Stimulated activated memory B cell treated with anti-CD40 and anti-IgM and Interleukin-4, amounts not matched to agents 10 μg/mL and 1 μg/mL and 100 μg/mL, for 72 hours (primary cell): ENCODE data around the gene RASGRP4.
"Not testable (repeated sequence)": the region's sequence is repeated elsewhere in the genome, so short reads cannot be mapped to it uniquely, and the experiment has no call there.

Experiments
- ATAC-seq: fragments of 150-1000 bp; cut with Tn5 transposase; 2 replicates; pipeline ENCODE4 v1.10.0; 2021
- H3K27ac Mint-ChIP-seq: one replicate; pipeline ENCODE4 v1.8.0; 2022; ENCODE audit warnings: mild to moderate bottlenecking, mixed read lengths
- H3K27me3 Mint-ChIP-seq: one replicate; pipeline ENCODE4 v1.8.0; 2022; ENCODE audit warnings: mixed read lengths
- H3K36me3 Mint-ChIP-seq: one replicate; pipeline ENCODE4 v1.8.0; 2022; ENCODE audit warnings: mixed read lengths
- H3K4me1 Mint-ChIP-seq: one replicate; pipeline ENCODE4 v1.8.0; 2022; ENCODE audit warnings: mixed read lengths
- H3K4me3 Mint-ChIP-seq: one replicate; pipeline ENCODE4 v1.8.0; 2022; ENCODE audit warnings: mild to moderate bottlenecking, moderate library complexity, mixed read lengths
- H3K9me3 Mint-ChIP-seq: one replicate; pipeline ENCODE4 v1.8.0; 2022; ENCODE audit warnings: mixed read lengths

The RASGRP4 gene

DNA sequence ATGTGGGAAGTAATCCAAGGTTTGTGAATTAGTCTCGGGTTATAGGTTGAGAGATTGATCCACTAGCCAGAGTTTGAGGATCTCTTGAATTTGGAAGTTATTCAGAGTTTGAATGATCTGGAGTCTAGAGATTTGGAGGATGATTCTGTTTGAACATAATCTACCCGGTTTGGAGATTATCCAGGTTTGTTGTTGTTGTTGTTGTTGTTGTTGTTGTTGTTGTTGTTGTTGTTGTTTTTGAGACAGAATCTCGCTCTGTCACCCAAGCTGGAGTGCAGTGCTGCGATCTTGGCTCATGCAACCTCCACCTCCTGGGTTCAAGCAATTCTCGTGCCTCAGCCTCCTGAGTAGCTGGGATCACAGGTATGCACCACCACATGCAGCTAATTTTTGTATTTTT is 14.1 kb downstream of the RASGRP4 start:
- H3K4me3 Mint-ChIP-seq, ATAC-seq, H3K27me3 Mint-ChIP-seq, H3K9me3 Mint-ChIP-seq, H3K4me1 Mint-ChIP-seq, H3K27ac Mint-ChIP-seq: not testable (repeated sequence)
- H3K36me3 Mint-ChIP-seq, result peaks cover 20% of the 10 kb centered on the region

DNA sequence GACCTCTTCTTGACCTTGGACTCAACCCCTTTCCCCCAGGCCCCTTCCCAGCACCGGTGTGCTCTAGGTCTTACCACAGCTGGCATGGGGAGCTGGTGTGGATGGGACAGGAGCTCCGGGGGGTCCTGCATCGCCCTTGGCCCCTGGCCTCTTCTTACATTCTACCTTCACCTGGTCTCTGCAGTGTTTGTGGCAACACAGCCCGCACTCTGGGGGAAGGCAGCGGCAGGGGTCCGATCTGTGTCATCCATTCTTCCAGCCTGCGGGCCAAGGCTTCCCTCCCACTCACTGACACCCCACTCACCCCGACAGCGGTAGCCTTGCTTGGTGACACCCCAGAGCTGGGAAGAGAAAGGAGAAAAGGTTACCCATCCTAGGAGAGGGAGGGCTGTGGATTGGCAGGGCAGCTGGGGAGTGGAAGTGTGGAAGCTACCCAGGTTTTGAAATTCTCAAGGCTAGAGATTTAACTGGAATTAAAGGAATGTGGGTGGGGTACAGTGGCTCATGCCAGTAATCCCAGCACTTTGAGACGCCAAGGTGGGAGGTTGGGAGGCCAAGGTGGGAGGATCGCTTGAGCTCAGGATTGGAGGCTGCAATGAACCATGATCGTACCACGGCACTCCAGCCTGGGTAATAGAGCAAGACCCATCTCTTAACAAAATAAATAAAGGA is 14.8 kb downstream of the RASGRP4 start:
- Mint-ChIP-seq H3K27ac (no peak overlapping the region), H3K27me3 (no peaks in the 10 kb centered on the region), H3K4me1 (no peaks in the 10 kb centered on the region), H3K4me3 (no peak overlapping the region), H3K36me3 (peaks cover 21% of the 10 kb centered on the region), H3K9me3 (no peaks in the 10 kb centered on the region)
- no peak for ATAC-seq

DNA sequence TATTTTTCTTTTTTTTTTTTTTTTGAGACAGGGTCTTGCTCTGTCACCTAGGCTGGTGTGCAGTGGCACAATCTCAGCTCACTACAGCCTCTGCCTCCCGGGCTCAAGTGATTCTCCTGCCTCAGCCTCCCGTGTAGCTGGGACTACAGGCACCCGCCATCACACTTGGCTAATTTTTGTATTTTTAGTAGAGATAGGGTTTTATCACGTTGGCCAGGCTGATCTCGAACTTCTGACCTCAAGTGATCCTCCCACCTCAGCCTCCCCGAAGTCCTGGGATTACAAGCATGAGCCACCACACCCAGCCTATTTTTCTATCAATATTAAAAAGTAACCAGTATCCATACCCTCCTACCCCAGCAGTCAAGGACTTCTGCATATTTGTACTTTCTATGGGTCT is 15.6 kb downstream of the RASGRP4 start:
- not testable (repeated sequence) for ATAC-seq, H3K4me1 Mint-ChIP-seq, H3K27me3 Mint-ChIP-seq, H3K27ac Mint-ChIP-seq, H3K9me3 Mint-ChIP-seq, H3K4me3 Mint-ChIP-seq
- H3K36me3 Mint-ChIP-seq, result peaks cover 23% of the 10 kb centered on the region

DNA sequence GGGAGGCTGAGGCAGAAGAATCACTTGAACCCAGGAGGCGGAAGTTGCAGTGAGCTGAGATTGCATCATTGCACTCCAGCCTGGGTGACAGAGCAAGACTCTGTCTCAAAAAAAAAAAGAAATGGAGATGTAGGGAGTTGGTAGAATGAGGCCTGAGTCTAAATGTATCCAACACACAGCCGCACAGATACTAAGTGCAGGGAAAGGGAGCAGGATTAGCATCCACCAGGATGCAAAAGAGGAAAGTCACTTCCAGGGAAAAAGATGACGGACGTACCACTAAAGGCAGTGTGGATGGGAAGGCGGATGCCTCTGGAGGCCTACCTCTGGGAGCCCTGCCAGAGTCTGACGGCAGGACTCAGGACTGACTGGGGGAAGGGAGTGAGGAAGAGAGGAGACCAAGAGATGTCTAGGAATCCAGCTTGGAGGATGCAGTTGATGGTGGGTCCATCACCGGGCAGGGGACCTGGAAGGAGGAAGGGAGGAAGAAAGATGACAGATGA is 16.3 kb downstream of the RASGRP4 start:
- Mint-ChIP-seq H3K36me3 (peaks cover 27% of the 10 kb centered on the region), H3K4me1 (peaks cover 9% of the 10 kb centered on the region), H3K27ac (no peak overlapping the region), H3K4me3 (no peak overlapping the region), H3K27me3 (no peaks in the 10 kb centered on the region), H3K9me3 (no peaks in the 10 kb centered on the region)
- no peak for ATAC-seq

DNA sequence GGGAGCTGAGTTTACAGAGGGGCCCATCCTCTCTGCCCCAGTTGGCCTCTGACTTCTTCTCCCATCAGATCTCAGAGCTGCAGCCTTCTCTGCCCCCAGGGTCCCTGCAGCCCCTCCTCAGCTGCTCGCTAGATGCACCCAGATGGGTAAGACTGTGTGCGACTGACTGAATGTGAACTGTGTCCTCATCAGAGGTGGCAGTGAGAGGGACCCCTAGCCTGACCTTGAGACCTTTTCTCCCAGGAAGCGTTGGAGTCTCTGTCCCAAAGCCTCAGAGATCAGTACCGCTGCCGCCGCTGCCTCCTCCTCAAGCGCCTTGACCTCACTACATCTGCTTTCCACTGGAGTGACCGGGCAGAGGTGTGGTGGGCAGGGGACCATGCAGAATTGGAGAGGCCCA is 20.7 kb downstream of the RASGRP4 start:
- Mint-ChIP-seq H3K9me3 (no peaks in the 10 kb centered on the region), H3K4me3 (peak overlapping the region; percentile 25), H3K27ac (no peak overlapping the region), H3K36me3 (peaks cover 27% of the 10 kb centered on the region), H3K4me1 (peaks cover 23% of the 10 kb centered on the region), H3K27me3 (peaks cover 16% of the 10 kb centered on the region)
- no peak for ATAC-seq

DNA sequence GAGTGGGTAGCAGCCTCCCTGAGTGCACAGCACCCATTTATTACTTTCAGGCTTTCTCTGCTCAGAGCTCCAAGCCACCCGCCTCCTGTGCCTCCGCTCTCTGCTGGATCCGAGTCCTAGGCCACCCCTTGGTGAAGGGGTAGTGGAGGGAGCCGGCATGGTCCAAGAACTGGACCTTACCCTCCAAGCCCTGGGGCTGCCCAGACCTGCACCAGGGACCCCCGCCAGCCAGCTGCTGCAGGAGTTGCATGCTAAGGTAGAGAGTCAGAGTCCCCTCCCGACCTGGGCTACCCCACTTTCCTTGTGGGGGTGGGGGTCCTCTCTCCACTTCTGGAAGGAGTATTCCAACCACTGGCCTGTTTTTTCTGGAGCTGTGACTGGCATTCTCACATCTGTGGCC is 21.2 kb downstream of the RASGRP4 start:
- Mint-ChIP-seq H3K4me1 (peaks cover 23% of the 10 kb centered on the region), H3K27me3 (peaks cover 20% of the 10 kb centered on the region), H3K27ac (peak overlapping the region; percentile 92), H3K36me3 (peaks cover 27% of the 10 kb centered on the region), H3K9me3 (no peaks in the 10 kb centered on the region), H3K4me3 (peak overlapping the region; percentile 17)
- no peak for ATAC-seq

DNA sequence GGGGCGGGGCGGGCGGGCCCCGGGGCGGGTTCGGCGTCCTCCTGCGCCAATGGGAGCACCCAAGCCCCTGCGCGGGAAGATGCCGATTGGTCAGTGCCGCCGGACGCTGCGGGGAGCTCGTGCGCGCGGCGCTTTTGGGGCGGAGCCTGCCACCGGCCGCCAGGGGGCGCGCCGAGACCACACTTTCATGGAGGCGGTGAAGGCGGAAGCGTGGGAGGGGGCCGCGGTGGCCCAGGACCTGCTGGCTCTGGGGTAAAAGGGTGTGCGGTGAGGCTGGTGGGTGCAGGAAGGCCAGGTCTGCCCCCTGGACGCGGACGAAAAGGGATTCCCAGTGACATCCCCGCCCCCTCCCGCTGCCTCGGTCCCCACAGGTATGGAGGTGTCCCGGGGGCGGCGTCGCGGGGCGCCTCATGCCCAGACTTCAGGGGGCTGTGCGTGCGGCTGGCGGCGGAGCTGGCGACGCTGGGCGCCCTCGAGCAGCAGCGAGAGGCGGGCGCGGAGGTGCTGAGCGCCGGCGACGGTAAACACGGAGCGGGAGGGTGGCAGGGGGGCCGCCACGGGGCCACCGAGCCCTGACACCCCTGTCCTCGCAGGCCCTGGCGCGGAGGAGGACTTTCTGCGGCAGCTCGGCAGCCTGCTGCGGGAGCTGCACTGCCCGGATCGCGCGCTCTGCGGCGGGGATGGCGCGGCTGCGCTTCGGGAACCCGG is 22.9 kb downstream of the RASGRP4 start, which contains the start of gene FAM98C:
Gene FAM98C, plus strand, starts transcription at position 127 of the 708 bp plus-strand sequence. Its CDS starts 61 bp downstream, at position 188.
- ATAC-seq, result peak; percentile 99
- H3K9me3 Mint-ChIP-seq, result no peaks in the 10 kb centered on the region
- H3K4me3 Mint-ChIP-seq, result peak within 1 kb of the TSS; percentile 93
- H3K27me3 Mint-ChIP-seq, result peaks cover 38% of the 10 kb centered on the region
- H3K27ac Mint-ChIP-seq, result peak within 1 kb of the TSS; percentile 92
- H3K4me1 Mint-ChIP-seq, result peaks cover 23% of the 10 kb centered on the region
- peaks cover 17% of the 10 kb centered on the region for H3K36me3 Mint-ChIP-seq

DNA sequence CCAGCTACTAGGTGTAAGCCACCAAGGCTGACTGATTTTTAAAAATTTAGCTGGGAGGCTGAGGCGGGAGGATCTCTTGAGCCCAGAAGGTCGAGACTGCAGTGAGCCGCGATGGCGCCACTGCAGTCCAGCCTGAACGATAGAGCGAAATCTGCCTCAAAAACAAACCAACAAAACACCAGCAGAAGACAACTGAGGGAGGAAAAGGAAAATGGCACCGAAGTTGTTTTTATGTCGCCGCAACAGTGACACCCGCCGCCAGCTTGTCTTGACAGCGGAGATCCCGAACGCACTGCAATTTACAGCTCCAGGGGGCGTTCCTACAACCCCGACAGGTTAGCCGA is 23.4 kb downstream of the RASGRP4 start:
- Mint-ChIP-seq H3K27me3 (peaks cover 42% of the 10 kb centered on the region), H3K4me3 (peak overlapping the region; percentile 93), H3K9me3 (no peaks in the 10 kb centered on the region), H3K27ac (peak overlapping the region; percentile 92), H3K4me1 (peaks cover 23% of the 10 kb centered on the region), H3K36me3 (peaks cover 12% of the 10 kb centered on the region)
- ATAC-seq, result no peak

DNA sequence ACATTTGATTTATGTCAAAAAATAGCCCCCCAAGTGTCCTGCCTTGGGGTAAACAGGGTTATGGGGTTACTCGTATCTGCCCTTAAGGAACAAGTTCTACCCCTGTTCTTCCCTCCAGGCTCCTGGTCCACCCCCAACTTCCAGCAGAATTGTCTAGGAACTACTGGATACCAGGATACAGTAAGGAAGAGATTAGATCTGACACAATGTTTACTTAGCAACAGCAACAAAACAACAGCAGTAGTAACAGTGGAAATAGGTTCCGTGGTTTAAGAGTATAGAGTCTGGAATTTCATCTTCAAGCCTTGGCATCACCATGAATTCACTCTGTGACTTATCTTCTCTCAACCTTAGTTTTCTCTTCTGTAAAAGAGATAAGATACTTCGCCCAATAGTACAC is 24.9 kb downstream of the RASGRP4 start:
- H3K4me1 Mint-ChIP-seq, result peaks cover 23% of the 10 kb centered on the region
- peaks cover 56% of the 10 kb centered on the region for H3K27me3 Mint-ChIP-seq
- no peak overlapping the region for H3K4me3 Mint-ChIP-seq
- no peak for ATAC-seq
- H3K36me3 Mint-ChIP-seq, result peaks cover 6% of the 10 kb centered on the region
- H3K27ac Mint-ChIP-seq, result peak overlapping the region; percentile 33
- no peaks in the 10 kb centered on the region for H3K9me3 Mint-ChIP-seq

DNA sequence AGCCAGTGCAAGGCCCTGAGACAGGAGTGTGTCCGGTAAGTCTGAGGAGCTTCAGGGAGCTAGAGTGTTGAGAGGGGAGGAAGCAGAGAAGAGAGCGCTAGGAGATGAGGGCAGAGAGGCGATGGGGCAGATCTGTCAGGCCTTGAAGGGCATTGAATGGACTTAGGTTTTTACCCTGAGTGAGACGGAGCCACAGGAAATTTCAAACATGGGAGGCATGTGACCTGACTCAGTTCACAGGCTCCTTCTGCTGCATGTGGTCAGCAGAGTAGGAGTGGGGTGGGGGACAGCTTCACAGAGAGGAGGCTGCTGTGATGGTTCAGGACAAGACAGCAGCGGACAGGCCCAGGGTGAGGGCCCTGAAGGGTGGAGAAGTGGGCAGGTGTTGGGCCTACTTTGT is 25.7 kb downstream of the RASGRP4 start:
- no peaks in the 10 kb centered on the region for H3K9me3 Mint-ChIP-seq
- H3K27ac Mint-ChIP-seq, result no peak overlapping the region
- peaks cover 56% of the 10 kb centered on the region for H3K27me3 Mint-ChIP-seq
- peaks cover 22% of the 10 kb centered on the region for H3K4me1 Mint-ChIP-seq
- peaks cover 4% of the 10 kb centered on the region for H3K36me3 Mint-ChIP-seq
- no peak for ATAC-seq
- H3K4me3 Mint-ChIP-seq, result no peak overlapping the region

DNA sequence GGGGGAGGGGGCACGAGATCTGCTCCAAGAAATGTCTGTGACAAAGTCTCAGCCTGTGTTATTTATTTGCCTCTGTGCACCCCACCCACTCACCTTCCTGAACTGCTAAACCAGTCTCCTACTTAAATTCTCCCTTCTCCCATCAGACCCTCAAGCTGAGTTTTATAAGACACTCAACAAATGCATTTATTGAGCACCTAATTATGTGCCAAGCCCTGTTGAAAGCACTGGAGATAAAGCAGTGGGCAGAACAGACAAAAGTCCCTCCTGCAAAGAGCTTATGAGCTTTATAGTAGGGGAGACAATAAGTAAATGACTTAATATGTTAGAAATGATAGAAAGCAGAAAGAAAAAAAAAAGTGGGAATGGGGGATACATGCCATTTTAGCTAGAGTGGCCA is 26.5 kb downstream of the RASGRP4 start:
- no peak overlapping the region for H3K27ac Mint-ChIP-seq
- H3K36me3 Mint-ChIP-seq, result no peaks in the 10 kb centered on the region
- peaks cover 63% of the 10 kb centered on the region for H3K27me3 Mint-ChIP-seq

DNA sequence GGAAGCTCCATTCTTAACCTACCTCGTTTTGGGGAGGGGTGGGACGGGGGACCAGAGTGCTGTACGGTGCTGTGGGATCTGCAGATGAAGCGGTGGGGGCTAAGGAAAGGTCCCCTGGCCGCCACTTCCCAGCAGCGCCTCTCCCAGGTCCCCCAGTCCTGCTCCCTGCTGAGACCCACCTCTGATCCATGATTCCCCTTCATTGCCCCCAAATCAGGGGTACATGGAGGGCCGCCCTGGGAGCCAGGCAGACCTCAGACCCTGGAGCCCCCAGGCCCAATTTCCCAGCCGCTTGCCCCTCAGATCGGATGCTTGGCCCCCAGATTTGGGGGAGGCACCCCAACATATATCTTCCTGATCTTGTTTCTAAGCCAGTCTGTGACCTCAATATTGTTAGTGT is 26.9 kb downstream of the RASGRP4 start:
- peaks cover 18% of the 10 kb centered on the region for H3K4me1 Mint-ChIP-seq
- H3K36me3 Mint-ChIP-seq, result peaks cover 2% of the 10 kb centered on the region
- no peak overlapping the region for H3K4me3 Mint-ChIP-seq
- no peak for ATAC-seq
- no peak overlapping the region for H3K27ac Mint-ChIP-seq
- no peaks in the 10 kb centered on the region for H3K9me3 Mint-ChIP-seq
- peaks cover 67% of the 10 kb centered on the region for H3K27me3 Mint-ChIP-seq

More for the DNA sequence above, 26.5 kb downstream of the RASGRP4 start:
- Mint-ChIP-seq H3K4me1 (peaks cover 20% of the 10 kb centered on the region), H3K9me3 (no peaks in the 10 kb centered on the region), H3K4me3 (no peak overlapping the region)
- ATAC-seq, result no peak

DNA sequence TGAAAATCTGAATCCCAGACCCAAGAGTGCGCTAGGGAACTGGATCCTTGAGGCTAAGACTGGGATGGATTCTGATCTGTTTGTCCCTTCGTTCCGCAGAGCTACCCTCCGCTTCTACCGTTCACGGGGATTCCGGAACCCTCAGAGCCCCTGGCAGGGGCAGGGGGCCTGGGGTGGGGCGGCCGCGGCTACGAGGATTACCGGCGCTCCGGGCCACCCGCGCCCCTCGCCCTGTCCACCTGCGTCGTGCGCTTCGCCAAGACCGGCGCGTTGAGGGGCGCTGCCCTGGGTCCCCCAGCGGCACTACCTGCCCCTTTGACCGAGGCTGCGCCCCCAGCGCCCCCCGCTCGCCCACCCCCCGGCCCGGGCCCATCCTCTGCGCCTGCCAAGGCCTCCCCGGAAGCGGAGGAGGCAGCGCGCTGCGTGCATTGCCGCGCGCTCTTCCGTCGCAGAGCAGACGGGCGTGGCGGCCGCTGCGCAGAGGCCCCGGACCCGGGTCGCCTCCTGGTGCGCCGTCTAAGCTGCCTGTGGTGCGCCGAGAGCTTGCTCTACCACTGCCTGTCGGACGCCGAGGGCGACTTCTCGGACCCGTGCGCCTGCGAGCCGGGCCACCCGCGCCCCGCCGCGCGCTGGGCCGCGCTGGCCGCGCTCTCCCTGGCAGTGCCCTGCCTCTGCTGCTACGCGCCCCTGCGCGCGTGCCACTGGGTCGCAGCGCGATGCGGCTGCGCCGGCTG is 30.5 kb downstream of the RASGRP4 start:
- Mint-ChIP-seq H3K36me3 (peaks cover 6% of the 10 kb centered on the region), H3K27me3 (peaks cover 67% of the 10 kb centered on the region), H3K27ac (peak overlapping the region; percentile 28), H3K4me3 (peak overlapping the region; percentile 68), H3K9me3 (no peaks in the 10 kb centered on the region), H3K4me1 (peaks cover 13% of the 10 kb centered on the region)
- peak; percentile 62 for ATAC-seq

DNA sequence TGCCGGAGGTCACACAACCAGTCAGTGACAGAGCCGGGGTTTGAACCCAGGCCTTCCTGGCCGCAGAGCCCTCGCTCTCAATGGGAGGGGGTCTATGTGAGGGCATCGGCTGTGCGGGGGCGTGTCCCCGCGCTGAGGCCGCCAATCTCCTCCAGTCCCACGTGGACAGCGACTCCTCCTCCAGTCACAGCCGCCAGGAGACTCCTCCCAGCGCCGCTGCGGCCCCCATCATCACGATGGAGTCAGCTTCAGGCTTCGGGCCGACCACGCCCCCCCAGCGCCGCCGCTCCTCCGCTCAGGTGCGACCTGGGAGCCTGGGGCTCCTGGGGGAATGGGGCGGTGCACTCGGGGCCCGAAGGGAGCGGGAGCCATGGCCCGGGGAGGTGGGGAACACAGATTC is 31.5 kb downstream of the RASGRP4 start:
- Mint-ChIP-seq H3K27me3 (peaks cover 67% of the 10 kb centered on the region), H3K36me3 (peaks cover 6% of the 10 kb centered on the region), H3K4me1 (peaks cover 13% of the 10 kb centered on the region), H3K9me3 (no peaks in the 10 kb centered on the region), H3K27ac (peak overlapping the region; percentile 28), H3K4me3 (peak overlapping the region; percentile 68)
- ATAC-seq, result peak; percentile 66

DNA sequence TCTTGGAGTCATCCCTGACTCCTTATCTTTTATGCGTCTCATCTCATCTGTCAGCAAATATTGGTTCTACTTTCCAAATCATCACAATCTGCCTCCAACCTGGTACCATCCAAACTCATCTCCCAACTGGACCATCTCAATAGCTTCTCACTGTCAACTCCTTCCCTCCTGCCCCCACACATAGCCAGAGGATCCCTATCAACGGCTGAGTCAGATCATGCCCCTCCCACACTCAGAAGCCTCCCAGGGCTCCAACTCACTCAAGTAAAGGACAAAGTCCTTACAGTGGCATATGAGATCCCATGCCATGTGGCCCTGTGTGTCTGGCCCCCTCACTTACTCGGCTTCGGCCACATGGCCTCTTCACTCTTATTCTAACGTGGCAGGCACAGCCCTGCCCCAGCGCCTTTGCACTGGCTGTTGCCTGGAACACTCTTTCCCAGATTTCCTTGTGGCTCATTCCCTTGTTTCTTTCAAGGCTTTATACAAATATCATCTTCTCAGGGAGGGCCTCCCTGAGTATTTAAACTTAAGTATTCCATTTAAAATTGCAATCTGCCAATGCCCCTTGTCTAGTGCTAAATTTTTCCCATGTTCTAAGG is 33.2 kb downstream of the RASGRP4 start:
- Mint-ChIP-seq H3K36me3 (peaks cover 6% of the 10 kb centered on the region), H3K27me3 (peaks cover 61% of the 10 kb centered on the region), H3K27ac (no peak overlapping the region), H3K9me3 (no peaks in the 10 kb centered on the region), H3K4me1 (peaks cover 19% of the 10 kb centered on the region), H3K4me3 (no peak overlapping the region)
- ATAC-seq, result no peak
